HCT116 (cell line): ENCODE measurements around the gene TEKT2. TPM values are rescaled to one million over a fixed set of nuclear protein-coding genes. Genes with fewer than 3 reads are reported as not detected.

ENCODE experiments used
- ATAC-seq: fragments of 200-7000 bp; cut with Tn5 transposase; 2 replicates; pipeline ENCODE4 v1.9.1; 2020; ENCODE audit warnings: mild to moderate bottlenecking, moderate library complexity
- BruUV-seq: library from RNA; stranded (reverse); fragments of 400-500 nt; replicated peaks from 2 replicates; lab custom pipeline; 2021; lab: Mats Ljungman, UMichigan
- CTCF ChIA-PET: fragments of 300-600 bp; sonication (Branson Sonifier 250); formaldehyde crosslinking; loops from one replicate; lab custom pipeline; 2021; ENCODE audit warnings: antibody characterized with exemption; lab: Charles Lee
- POLR2A ChIA-PET: fragments of 300-600, 350-600 bp; sonication (Branson Sonifier 250); formaldehyde crosslinking; loops from one replicate; lab custom pipeline; 2021; ENCODE audit warnings: antibody characterized with exemption; lab: Charles Lee
- RAD21 ChIA-PET, 2 experiments: fragments of 300-600 bp; sonication (Branson Sonifier 250); formaldehyde crosslinking; loops; one replicate each; lab custom pipeline; 2023; ENCODE audit warnings: low total read pairs in 2 of 2; ENCODE audit not compliant: uncharacterized antibody in 2 of 2, unreplicated experiment in 2 of 2, low non-redundant PET in 1 of 2; lab: Charles Lee
- DNase-seq: peaks from one replicate; pipeline ENCODE4 v3.0.0-alpha.2; 2010; ENCODE audit warnings: low read depth, low spot score
- H2AFZ ChIP-seq: fragments of 200-600 bp; shearing (Covaris generic), sonication (generic); 2 replicates; pipeline ENCODE4 v1.6.1; 2017; ENCODE audit warnings: low read depth, mixed run types, mixed read lengths, antibody characterized with exemption, low read length; ENCODE audit not compliant: poor library complexity, severe bottlenecking
- H3K27ac ChIP-seq: 2 replicates; pipeline ENCODE4 v1.5.1; 2012; ENCODE audit warnings: low read depth, low read length
- H3K27me3 ChIP-seq: fragments of 200-600 bp; sonication (generic); 2 replicates; pipeline ENCODE4 v1.6.1; 2016; ENCODE audit warnings: mixed run types, low read length, mixed read lengths; ENCODE audit not compliant: insufficient read depth
- H3K36me3 ChIP-seq, 2 experiments: fragments of 200-500 bp in 1 of 2; fragments of 200-600 bp in 1 of 2; sonication (Bioruptor generic) in 1 of 2; sonication (generic) in 1 of 2; 2 replicates each; pipeline versions ENCODE4 v1.5.1 to v1.6.1; 2014 to 2016; ENCODE audit warnings: low read length in 2 of 2, inconsistent platforms in 1 of 2, mixed read lengths in 1 of 2, mixed run types in 1 of 2; ENCODE audit not compliant: insufficient read depth in 2 of 2, control insufficient read depth in 1 of 2
- H3K4me1 ChIP-seq, 2 experiments: fragments of 200-600 bp in 1 of 2; sonication (generic) in 1 of 2; 2 replicates each; pipeline versions ENCODE4 v1.5.1 to v1.6.1; 2012 to 2017; ENCODE audit warnings: low read length in 2 of 2, inconsistent platforms in 1 of 2, mild to moderate bottlenecking in 1 of 2, mixed read lengths in 1 of 2, mixed run types in 1 of 2, moderate library complexity in 1 of 2; ENCODE audit not compliant: insufficient read depth in 2 of 2, control insufficient read depth in 1 of 2
- H3K4me2 ChIP-seq: fragments of 200-600 bp; sonication (generic); 2 replicates; pipeline ENCODE4 v1.6.1; 2017; ENCODE audit warnings: mixed run types, low read length, mixed read lengths
- H3K4me3 ChIP-seq, 2 experiments: fragments of 200-600 bp in 1 of 2; sonication (generic) in 1 of 2; replicated peaks in 1 of 2; 2 replicates each; pipeline ENCODE4 v1.5.1; 2011 to 2016; ENCODE audit warnings: low read length in 2 of 2, control low read depth in 1 of 2, low read depth in 1 of 2, mild to moderate bottlenecking in 1 of 2, mixed read lengths in 1 of 2, mixed run types in 1 of 2
- H3K79me2 ChIP-seq: fragments of 200-600 bp; sonication (generic); 2 replicates; pipeline ENCODE4 v1.6.1; 2017; ENCODE audit warnings: mild to moderate bottlenecking, mixed run types, low read length, moderate library complexity, mixed read lengths; ENCODE audit not compliant: insufficient read depth
- H3K9ac ChIP-seq: fragments of 200-600 bp; sonication (generic); 2 replicates; pipeline ENCODE4 v1.6.1; 2016; ENCODE audit warnings: low read length, mixed read lengths
- H3K9me2 ChIP-seq: fragments of 200-600 bp; sonication (generic), shearing (Covaris generic); 2 replicates; pipeline ENCODE4 v1.6.1; 2017; ENCODE audit warnings: mixed run types, mild to moderate bottlenecking, moderate library complexity; ENCODE audit not compliant: insufficient read depth
- H3K9me3 ChIP-seq, 2 experiments: fragments of 200-500 bp in 1 of 2; fragments of 200-600 bp in 1 of 2; sonication (Bioruptor generic) in 1 of 2; sonication (generic) in 1 of 2; 2 replicates each; pipeline ENCODE4 v1.6.1; 2014 to 2017; ENCODE audit warnings: low read length in 2 of 2, mixed read lengths in 2 of 2, inconsistent platforms in 1 of 2, low read depth in 1 of 2, mild to moderate bottlenecking in 1 of 2, mixed run types in 1 of 2, moderate library complexity in 1 of 2; ENCODE audit not compliant: control insufficient read depth in 1 of 2, insufficient read depth in 1 of 2
- H4K20me1 ChIP-seq: fragments of 200-600 bp; sonication (generic), shearing (Covaris generic); 2 replicates; pipeline ENCODE4 v1.6.1; 2017; ENCODE audit warnings: mixed run types, mild to moderate bottlenecking, moderate library complexity; ENCODE audit not compliant: insufficient read depth
- CBX3 ChIP-seq: IDR thresholded peaks from 2 replicates; pipeline ENCODE4 v1.6.1; 2012; ENCODE audit warnings: low read depth
- EGR1 ChIP-seq: IDR thresholded peaks from 2 replicates; pipeline ENCODE4 v1.6.1; 2012; ENCODE audit warnings: low read depth
- ELF1 ChIP-seq: IDR thresholded peaks from 2 replicates; pipeline ENCODE4 v1.6.1; 2012; ENCODE audit warnings: low read depth, borderline replicate concordance
- EZH2phosphoT487 ChIP-seq: fragments of 200-600 bp; IDR thresholded peaks from 2 replicates; pipeline ENCODE4 v1.6.1; 2018; ENCODE audit warnings: antibody characterized with exemption, borderline replicate concordance
- JUND ChIP-seq: IDR thresholded peaks from 2 replicates; pipeline ENCODE4 v1.6.1; 2012
- POLR2A ChIP-seq: IDR thresholded peaks from 2 replicates; pipeline ENCODE4 v1.7.0; 2011; ENCODE audit warnings: borderline replicate concordance; ENCODE audit not compliant: insufficient read depth, insufficient read length; ENCODE audit errors: extremely low read depth
- RAD21 ChIP-seq: IDR thresholded peaks from 2 replicates; pipeline ENCODE4 v1.6.1; 2012; ENCODE audit warnings: low read depth, mild to moderate bottlenecking
- SIN3A ChIP-seq: IDR thresholded peaks from 2 replicates; pipeline ENCODE4 v1.6.1; 2012; ENCODE audit warnings: low read depth
- SP1 ChIP-seq: IDR thresholded peaks from 2 replicates; pipeline ENCODE4 v1.6.1; 2012; ENCODE audit warnings: low read depth
- SRF ChIP-seq: IDR thresholded peaks from 2 replicates; pipeline ENCODE4 v1.6.1; 2012; ENCODE audit warnings: low read depth
- TCF7L2 ChIP-seq: IDR thresholded peaks from 2 replicates; pipeline ENCODE4 v1.7.0; 2011; ENCODE audit warnings: borderline replicate concordance, inconsistent platforms; ENCODE audit not compliant: insufficient read depth, insufficient read length; ENCODE audit errors: extremely low read depth
- YY1 ChIP-seq: IDR thresholded peaks from 2 replicates; pipeline ENCODE4 v1.6.1; 2011; ENCODE audit warnings: low read length, low read depth, moderate library complexity, mild to moderate bottlenecking; ENCODE audit not compliant: insufficient replicate concordance; ENCODE audit errors: extremely low read depth
- ZFX ChIP-seq: fragments of 450-650 bp; IDR thresholded peaks from 2 replicates; pipeline ENCODE4 v1.6.1; 2017
- intact Hi-C: fragments of 100-400 bp; cut with micrococcal nuclease; formaldehyde crosslinking; loops from 2 replicates; pipeline ENCODE4 v1.10.0; 2022
- total RNA-seq: library from RNA; stranded (reverse); gene quantifications from one replicate; pipeline ENCODE4 v1.2.1, GENCODE V29; 2021; ENCODE audit not compliant: unreplicated experiment
- TF ChIP-seq, protein P1 (sequence below): IDR thresholded peaks from 2 replicates; pipeline ENCODE4 v1.6.1; 2012; ENCODE audit warnings: low read depth
- TF ChIP-seq, protein P2 (sequence below), 3 experiments: fragments of 200-600 bp in 1 of 3; sonication (generic) in 1 of 3; IDR thresholded peaks in 2 of 3; conservative IDR thresholded peaks in 1 of 3; 2 replicates each; pipeline ENCODE4 v1.5.1; 2012 to 2017; ENCODE audit warnings: low read depth in 2 of 3, low read length in 2 of 3, antibody characterized with exemption in 1 of 3, borderline replicate concordance in 1 of 3, control low read depth in 1 of 3, mild to moderate bottlenecking in 1 of 3, mixed read lengths in 1 of 3, mixed run types in 1 of 3, moderate library complexity in 1 of 3; ENCODE audit not compliant: insufficient read depth in 1 of 3

The TEKT2 gene
- total RNA-seq, 1 experiment from 2014 or later = not detected

DNA sequence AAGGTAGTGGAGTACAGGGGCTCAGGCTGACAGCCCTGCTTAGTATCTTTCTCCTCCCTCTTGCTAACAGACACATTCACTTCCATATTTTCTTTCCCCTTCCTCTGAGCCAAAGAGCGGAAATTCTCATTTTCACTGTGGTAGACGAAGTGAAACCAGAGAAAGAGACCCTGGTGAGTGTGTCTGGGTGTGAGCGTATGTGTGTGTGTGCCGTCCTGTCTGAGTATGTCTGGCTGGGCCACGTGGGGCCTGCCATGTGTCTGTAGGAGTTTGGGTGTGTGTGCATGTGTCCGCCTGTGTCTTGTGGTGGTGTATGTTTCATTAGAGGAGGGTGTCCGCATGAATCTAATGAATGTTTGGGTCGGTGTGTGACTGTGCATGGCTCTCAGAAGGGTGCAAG is 39.5 kb downstream of the TEKT2 start (continued):
- TF ChIP-seq, protein P1, sequence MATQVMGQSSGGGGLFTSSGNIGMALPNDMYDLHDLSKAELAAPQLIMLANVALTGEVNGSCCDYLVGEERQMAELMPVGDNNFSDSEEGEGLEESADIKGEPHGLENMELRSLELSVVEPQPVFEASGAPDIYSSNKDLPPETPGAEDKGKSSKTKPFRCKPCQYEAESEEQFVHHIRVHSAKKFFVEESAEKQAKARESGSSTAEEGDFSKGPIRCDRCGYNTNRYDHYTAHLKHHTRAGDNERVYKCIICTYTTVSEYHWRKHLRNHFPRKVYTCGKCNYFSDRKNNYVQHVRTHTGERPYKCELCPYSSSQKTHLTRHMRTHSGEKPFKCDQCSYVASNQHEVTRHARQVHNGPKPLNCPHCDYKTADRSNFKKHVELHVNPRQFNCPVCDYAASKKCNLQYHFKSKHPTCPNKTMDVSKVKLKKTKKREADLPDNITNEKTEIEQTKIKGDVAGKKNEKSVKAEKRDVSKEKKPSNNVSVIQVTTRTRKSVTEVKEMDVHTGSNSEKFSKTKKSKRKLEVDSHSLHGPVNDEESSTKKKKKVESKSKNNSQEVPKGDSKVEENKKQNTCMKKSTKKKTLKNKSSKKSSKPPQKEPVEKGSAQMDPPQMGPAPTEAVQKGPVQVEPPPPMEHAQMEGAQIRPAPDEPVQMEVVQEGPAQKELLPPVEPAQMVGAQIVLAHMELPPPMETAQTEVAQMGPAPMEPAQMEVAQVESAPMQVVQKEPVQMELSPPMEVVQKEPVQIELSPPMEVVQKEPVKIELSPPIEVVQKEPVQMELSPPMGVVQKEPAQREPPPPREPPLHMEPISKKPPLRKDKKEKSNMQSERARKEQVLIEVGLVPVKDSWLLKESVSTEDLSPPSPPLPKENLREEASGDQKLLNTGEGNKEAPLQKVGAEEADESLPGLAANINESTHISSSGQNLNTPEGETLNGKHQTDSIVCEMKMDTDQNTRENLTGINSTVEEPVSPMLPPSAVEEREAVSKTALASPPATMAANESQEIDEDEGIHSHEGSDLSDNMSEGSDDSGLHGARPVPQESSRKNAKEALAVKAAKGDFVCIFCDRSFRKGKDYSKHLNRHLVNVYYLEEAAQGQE = no peak
- TF ChIP-seq YY1 = no peak
- TF ChIP-seq CBX3 = no peak
- TF ChIP-seq ELF1 = no peak

DNA sequence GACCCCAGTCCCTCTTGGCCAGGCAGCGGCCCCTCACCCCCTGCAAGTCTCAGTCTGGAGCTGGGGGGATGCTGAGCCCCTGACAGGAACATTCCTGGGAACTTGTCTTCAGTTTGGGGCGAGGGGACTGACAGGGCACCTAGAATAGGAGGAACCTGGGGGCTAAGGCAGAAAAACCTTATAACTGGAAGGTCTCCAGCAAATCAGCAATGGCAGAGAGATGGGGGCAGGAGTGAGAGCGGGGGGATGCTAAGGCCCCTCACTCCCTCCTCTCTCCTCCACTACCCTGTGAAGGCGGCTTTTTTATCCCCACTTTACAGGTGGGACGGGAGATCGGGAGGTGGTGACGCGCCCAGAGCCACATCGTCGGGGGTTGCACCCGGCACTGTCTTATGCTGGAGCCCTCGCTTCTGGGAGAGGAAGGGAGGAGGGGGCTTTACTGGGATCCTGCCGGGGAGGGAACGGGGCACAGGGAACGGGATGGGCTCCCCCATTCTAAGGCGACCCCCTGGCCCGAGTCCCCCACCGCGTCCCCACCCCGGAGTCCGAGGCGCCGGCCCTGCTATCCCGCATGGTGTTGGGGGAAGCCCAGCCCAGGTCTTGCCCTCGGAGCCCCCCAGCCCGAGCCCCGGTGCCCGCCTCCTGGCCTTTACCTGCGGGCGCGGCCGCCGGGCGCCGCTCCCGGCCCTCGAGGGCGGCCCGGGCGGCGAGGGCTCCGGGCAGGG is 40.7 kb downstream of the TEKT2 start:
- Histone ChIP-seq H3K4me1 (no peaks in the 10 kb centered on the region), H3K79me2 (no peaks in the 10 kb centered on the region), H3K4me2 (no peak overlapping the region), H3K27ac (no peak overlapping the region), H3K36me3 (no peaks in the 10 kb centered on the region), H3K4me3 (no peak overlapping the region), H3K9ac (no peak overlapping the region), H3K9me2 (no peaks in the 10 kb centered on the region), H3K27me3 (no peaks in the 10 kb centered on the region), H2AFZ (no peak overlapping the region), H4K20me1 (no peaks in the 10 kb centered on the region), H3K9me3 (no peaks in the 10 kb centered on the region)
- no peak for DNase-seq
- no TSS peak for BruUV-seq
- intact Hi-C loops = no loop called here
- RAD21 ChIA-PET = no interaction called here
- no peak for TF ChIP-seq YY1
- TF ChIP-seq SP1 = no peak
- TF ChIP-seq ZFX = no peak
- TF ChIP-seq RAD21 = no peak
- no peak for TF ChIP-seq POLR2A
- TF ChIP-seq JUND = no peak
- no peak for TF ChIP-seq EZH2phosphoT487
- TF ChIP-seq SRF = no peak
- no peak for TF ChIP-seq SIN3A
- TF ChIP-seq, protein P1 = no peak
- TF ChIP-seq, protein P2, sequence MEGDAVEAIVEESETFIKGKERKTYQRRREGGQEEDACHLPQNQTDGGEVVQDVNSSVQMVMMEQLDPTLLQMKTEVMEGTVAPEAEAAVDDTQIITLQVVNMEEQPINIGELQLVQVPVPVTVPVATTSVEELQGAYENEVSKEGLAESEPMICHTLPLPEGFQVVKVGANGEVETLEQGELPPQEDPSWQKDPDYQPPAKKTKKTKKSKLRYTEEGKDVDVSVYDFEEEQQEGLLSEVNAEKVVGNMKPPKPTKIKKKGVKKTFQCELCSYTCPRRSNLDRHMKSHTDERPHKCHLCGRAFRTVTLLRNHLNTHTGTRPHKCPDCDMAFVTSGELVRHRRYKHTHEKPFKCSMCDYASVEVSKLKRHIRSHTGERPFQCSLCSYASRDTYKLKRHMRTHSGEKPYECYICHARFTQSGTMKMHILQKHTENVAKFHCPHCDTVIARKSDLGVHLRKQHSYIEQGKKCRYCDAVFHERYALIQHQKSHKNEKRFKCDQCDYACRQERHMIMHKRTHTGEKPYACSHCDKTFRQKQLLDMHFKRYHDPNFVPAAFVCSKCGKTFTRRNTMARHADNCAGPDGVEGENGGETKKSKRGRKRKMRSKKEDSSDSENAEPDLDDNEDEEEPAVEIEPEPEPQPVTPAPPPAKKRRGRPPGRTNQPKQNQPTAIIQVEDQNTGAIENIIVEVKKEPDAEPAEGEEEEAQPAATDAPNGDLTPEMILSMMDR (IDR thresholded peaks at IDR 0.05 in 2 of 3, conservative IDR thresholded peaks at IDR 0.05 in 1 of 3; ENCODE audit: borderline replicate concordance in 1 of 3, insufficient read depth in 1 of 3, low read depth in 2 of 3, low read length in 2 of 3) = no peak
- no peak for TF ChIP-seq TCF7L2
- TF ChIP-seq EGR1 = no peak
- CTCF ChIA-PET = no interaction called here
- POLR2A ChIA-PET = no interaction called here
- ATAC-seq = no peak
